ENCODE measurements around the gene HCRT.

- no peak for TF ChIP-seq POLR2A (IDR thresholded peaks at IDR 0.05)
- no peak for TF ChIP-seq CTCF (IDR thresholded peaks at IDR 0.05)
Observed at GRCh38 chr17:42181851-42182207, 3.4 kb downstream of the HCRT start.

Data from transverse colon (tissue), 3 donors.